ENCODE data around the gene NANOS1. TPM values are rescaled to one million over a fixed set of nuclear protein-coding genes. Genes with fewer than 3 reads are reported as not detected.

Gene NANOS1
- total and polyA plus RNA-seq, 2 donors (not counting 1 experiment from before 2014, with no cell fraction given), result 1.1 to 1.2 TPM

DNA sequence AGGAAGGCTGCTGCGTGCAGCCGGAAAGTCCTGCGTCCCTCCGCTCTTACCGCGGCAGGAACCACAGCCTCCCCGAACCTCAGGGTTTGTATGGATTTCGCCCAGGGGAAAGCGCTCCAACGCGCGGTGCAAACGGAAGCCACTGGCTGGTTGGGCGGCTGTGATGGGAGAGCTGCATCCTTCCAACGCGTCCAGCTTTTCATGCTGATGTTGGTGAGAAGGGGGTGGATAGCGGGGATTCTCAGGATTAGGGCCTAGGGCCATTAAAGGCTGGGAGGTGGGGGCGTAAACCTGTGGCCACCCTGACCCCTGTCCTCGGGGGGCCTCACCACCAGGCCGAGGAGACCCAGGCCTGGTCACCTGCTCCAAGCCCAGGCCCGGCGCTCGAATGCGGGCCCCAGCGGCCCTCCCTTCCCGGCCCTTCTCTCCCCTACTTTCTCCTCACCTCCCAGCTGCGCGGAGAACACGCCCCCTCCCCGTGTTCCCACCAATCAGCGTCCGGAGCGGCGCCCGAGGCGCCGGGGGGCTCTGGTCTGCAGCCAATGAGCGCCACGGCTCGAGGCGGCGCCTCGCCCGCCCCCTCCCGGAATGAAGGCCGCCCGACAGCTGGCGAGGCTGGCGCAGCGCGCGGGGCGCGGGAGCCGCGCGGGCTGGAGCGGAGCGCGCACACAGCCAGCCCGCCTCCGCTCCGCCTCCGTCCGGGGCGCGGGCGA, 458 bp upstream of the NANOS1 start:
- H2AFZ ChIP-seq (ENCODE audit: low read length), result no peak overlapping the region

DNA sequence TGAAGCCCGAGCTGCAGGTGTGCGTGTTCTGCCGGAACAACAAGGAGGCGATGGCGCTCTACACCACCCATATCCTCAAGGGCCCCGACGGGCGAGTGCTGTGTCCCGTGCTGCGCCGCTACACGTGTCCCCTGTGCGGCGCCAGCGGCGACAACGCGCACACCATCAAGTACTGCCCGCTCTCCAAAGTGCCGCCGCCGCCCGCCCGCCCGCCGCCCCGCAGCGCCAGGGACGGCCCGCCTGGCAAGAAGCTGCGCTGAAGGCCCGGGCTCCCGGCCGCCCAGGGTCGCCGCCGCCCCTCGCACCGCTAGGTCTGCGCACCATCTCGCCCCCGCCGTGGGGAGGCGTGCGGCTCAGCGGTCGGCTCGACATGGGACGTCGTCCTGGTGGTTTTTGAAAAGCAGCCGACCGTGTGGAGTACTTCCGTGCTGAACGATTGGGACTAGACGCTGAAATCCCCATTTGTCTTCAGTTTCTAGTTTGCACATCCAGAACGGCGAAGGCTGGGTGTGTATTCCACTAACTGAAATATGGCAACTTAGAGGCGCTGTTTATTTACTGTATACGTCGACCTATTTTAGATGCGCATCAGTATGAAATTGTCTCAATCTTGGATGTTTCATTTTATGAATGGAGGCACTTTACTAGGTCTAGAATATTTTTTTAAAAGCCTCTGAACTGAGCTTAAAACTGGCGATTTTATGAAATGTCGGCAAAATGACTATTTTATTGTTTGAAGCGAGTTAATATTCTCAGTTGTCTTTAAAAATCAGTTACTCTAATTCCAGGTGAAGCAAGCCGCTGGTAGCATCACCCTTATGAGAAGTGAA, 1.1 kb downstream of the NANOS1 start:
- Histone ChIP-seq H3K27me3 (ENCODE audit: control insufficient read depth, insufficient read depth, low read length) (no peaks in the 10 kb centered on the region), H3K27ac (ENCODE audit: insufficient read depth, low read length) (no peak overlapping the region), H3K4me1 (ENCODE audit: control insufficient read depth, extremely low read depth, insufficient read depth, low read length) (peaks cover 2% of the 10 kb centered on the region), H3K79me2 (ENCODE audit: control insufficient read depth, insufficient read depth, low read length) (no peaks in the 10 kb centered on the region), H3K9me3 (ENCODE audit: control insufficient read depth, insufficient read depth, low read depth, low read length) (no peaks in the 10 kb centered on the region), H3K36me3 (ENCODE audit: control insufficient read depth, insufficient read depth, low read length) (peaks cover 2% of the 10 kb centered on the region), H3K4me2 (ENCODE audit: extremely low read depth, insufficient read depth, low read length) (peak overlapping the region; percentile 70), H2AFZ (ENCODE audit: low read length) (no peak overlapping the region), H4K20me1 (ENCODE audit: control insufficient read depth, extremely low read depth, insufficient read depth, low read length) (no peaks in the 10 kb centered on the region), H3K9ac (ENCODE audit: insufficient read depth, low read length) (no peak overlapping the region), H3K4me3 (replicated peaks in 1 of 4; ENCODE audit: control extremely low read depth in 1 of 4, insufficient read depth in 1 of 4, low read depth in 3 of 4, low read length in 4 of 4) (peak overlapping the region in 3 of 4 experiments; percentile 19 to 51 (median 49))
- TF ChIP-seq, protein P1, sequence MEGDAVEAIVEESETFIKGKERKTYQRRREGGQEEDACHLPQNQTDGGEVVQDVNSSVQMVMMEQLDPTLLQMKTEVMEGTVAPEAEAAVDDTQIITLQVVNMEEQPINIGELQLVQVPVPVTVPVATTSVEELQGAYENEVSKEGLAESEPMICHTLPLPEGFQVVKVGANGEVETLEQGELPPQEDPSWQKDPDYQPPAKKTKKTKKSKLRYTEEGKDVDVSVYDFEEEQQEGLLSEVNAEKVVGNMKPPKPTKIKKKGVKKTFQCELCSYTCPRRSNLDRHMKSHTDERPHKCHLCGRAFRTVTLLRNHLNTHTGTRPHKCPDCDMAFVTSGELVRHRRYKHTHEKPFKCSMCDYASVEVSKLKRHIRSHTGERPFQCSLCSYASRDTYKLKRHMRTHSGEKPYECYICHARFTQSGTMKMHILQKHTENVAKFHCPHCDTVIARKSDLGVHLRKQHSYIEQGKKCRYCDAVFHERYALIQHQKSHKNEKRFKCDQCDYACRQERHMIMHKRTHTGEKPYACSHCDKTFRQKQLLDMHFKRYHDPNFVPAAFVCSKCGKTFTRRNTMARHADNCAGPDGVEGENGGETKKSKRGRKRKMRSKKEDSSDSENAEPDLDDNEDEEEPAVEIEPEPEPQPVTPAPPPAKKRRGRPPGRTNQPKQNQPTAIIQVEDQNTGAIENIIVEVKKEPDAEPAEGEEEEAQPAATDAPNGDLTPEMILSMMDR (conservative IDR thresholded peaks at IDR 0.05 in 1 of 2, IDR thresholded peaks at IDR 0.05 in 1 of 2; ENCODE audit: low read depth in 1 of 2, low read length in 2 of 2), result no peak
- TF ChIP-seq EZH2 (IDR thresholded peaks at IDR 0.05; ENCODE audit: low read length, missing control alignments), result no peak
- DNase-seq (ENCODE audit: low read depth in 2 of 2), result peak; percentile 52 to 55

More for the DNA sequence above, 458 bp upstream of the NANOS1 start:
- TF ChIP-seq, protein P1 (conservative IDR thresholded peaks at IDR 0.05 in 1 of 2, IDR thresholded peaks at IDR 0.05 in 1 of 2; ENCODE audit: low read depth in 1 of 2, low read length in 2 of 2), result no peak
- TF ChIP-seq EZH2 (IDR thresholded peaks at IDR 0.05; ENCODE audit: low read length, missing control alignments), result peak; percentile 34
- Histone ChIP-seq H3K79me2 (ENCODE audit: control insufficient read depth, insufficient read depth, low read length) (no peaks in the 10 kb centered on the region), H3K27me3 (ENCODE audit: control insufficient read depth, insufficient read depth, low read length) (no peaks in the 10 kb centered on the region), H3K4me1 (ENCODE audit: control insufficient read depth, extremely low read depth, insufficient read depth, low read length) (peaks cover 9% of the 10 kb centered on the region), H3K9ac (ENCODE audit: insufficient read depth, low read length) (no peak overlapping the region), H3K4me2 (ENCODE audit: extremely low read depth, insufficient read depth, low read length) (peak overlapping the region; percentile 25), H4K20me1 (ENCODE audit: control insufficient read depth, extremely low read depth, insufficient read depth, low read length) (no peaks in the 10 kb centered on the region), H3K9me3 (ENCODE audit: control insufficient read depth, insufficient read depth, low read depth, low read length) (no peaks in the 10 kb centered on the region), H3K27ac (ENCODE audit: insufficient read depth, low read length) (no peak overlapping the region), H3K36me3 (ENCODE audit: control insufficient read depth, insufficient read depth, low read length) (peaks cover under 1% of the 10 kb centered on the region), H3K4me3 (replicated peaks in 1 of 4; ENCODE audit: control extremely low read depth in 1 of 4, insufficient read depth in 1 of 4, low read depth in 3 of 4, low read length in 4 of 4) (peak overlapping the region in 3 of 4 experiments; percentile 4 to 46 (median 13))
- DNase-seq (ENCODE audit: low read depth in 2 of 2), result peak; percentile 81 to 82

DNA sequence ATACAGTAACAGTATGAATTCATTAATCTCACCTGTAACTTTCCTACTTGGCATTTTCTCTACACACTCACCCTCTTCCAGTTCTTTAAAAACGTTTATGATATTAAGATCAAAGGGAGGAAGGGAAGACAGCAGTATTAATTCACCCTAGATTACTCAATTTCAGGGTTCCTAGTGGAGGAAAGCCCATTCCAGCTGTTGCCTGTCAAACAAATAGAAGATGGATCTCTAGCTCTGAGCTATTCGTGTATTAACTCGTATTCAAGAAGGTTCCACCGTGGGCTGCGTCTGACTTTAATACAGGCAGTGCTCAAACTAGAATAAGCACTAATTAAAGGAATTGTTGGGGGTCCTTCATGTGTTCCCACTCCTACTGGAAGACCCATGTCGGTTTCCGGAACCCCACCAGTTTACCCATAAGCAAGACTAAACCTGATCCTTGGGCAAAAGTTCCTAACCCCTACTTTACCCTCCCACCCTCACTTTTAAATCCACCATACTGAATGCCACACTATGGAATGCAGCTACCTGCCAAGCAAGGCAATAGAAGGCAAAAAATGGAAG, 2.1 kb downstream of the NANOS1 start:
- peak in 1 of 2 donors; percentile 74 for DNase-seq (ENCODE audit: low read depth in 2 of 2)
- Histone ChIP-seq H3K79me2 (ENCODE audit: control insufficient read depth, insufficient read depth, low read length) (no peaks in the 10 kb centered on the region), H3K36me3 (ENCODE audit: control insufficient read depth, insufficient read depth, low read length) (peaks cover 5% of the 10 kb centered on the region), H3K4me3 (replicated peaks in 1 of 4; ENCODE audit: control extremely low read depth in 1 of 4, insufficient read depth in 1 of 4, low read depth in 3 of 4, low read length in 4 of 4) (peak overlapping the region in 1 of 4 experiments; percentile 49), H3K9me3 (ENCODE audit: control insufficient read depth, insufficient read depth, low read depth, low read length) (no peaks in the 10 kb centered on the region), H2AFZ (ENCODE audit: low read length) (no peak overlapping the region), H3K4me2 (ENCODE audit: extremely low read depth, insufficient read depth, low read length) (peak overlapping the region; percentile 8), H3K4me1 (ENCODE audit: control insufficient read depth, extremely low read depth, insufficient read depth, low read length) (peaks cover 2% of the 10 kb centered on the region), H4K20me1 (ENCODE audit: control insufficient read depth, extremely low read depth, insufficient read depth, low read length) (no peaks in the 10 kb centered on the region), H3K27ac (ENCODE audit: insufficient read depth, low read length) (no peak overlapping the region), H3K27me3 (ENCODE audit: control insufficient read depth, insufficient read depth, low read length) (no peaks in the 10 kb centered on the region), H3K9ac (ENCODE audit: insufficient read depth, low read length) (no peak overlapping the region)
- TF ChIP-seq EZH2 (IDR thresholded peaks at IDR 0.05; ENCODE audit: low read length, missing control alignments), result no peak
- TF ChIP-seq, protein P1 (conservative IDR thresholded peaks at IDR 0.05 in 1 of 2, IDR thresholded peaks at IDR 0.05 in 1 of 2; ENCODE audit: low read depth in 1 of 2, low read length in 2 of 2), result no peak
